HL-60/S4 treated with retinoic acid at 250 ng/mL for 4 days and 3 days (cell line): Measurements from ENCODE around the gene CCL4L2.
"Not testable (repeated sequence)": the region's sequence is repeated elsewhere in the genome, so short reads cannot be mapped to it uniquely, and the experiment has no call there.

Experiments used
- in situ Hi-C: fragments of 300-500 bp; cut with MboI; formaldehyde crosslinking; loops from 2 replicates; pipeline ENCODE4 v1.7.0; 2022; ENCODE audit warnings: low sequenced_read_pairs

CCL4L2 gene

GRCh38 chr17:36194832-36195433 lies 15.9 kb upstream of the CCL4L2 start:
- in situ Hi-C loops: not testable (repeated sequence)

- in situ Hi-C loops: no loop called here
Measured at GRCh38 chr17:36195434-36196130, 15.3 kb upstream of the CCL4L2 start.

GRCh38 chr17:36196131-36196486 lies 14.8 kb upstream of the CCL4L2 start:
- in situ Hi-C loops: no loop called here

- in situ Hi-C loops: no loop called here
Measured at GRCh38 chr17:36197387-36197703, 13.5 kb upstream of the CCL4L2 start.

- in situ Hi-C loops: no loop called here
Measured at GRCh38 chr17:36198831-36199465, 11.9 kb upstream of the CCL4L2 start.

- in situ Hi-C loops: not testable (repeated sequence)
Measured at GRCh38 chr17:36201102-36201501, 9.8 kb upstream of the CCL4L2 start.

GRCh38 chr17:36201506-36201905 lies 9.4 kb upstream of the CCL4L2 start:
- in situ Hi-C loops: not testable (repeated sequence)

- in situ Hi-C loops: no loop called here
Measured at GRCh38 chr17:36203335-36203734, 7.5 kb upstream of the CCL4L2 start.

GRCh38 chr17:36204724-36205500 lies 6.0 kb upstream of the CCL4L2 start:
- in situ Hi-C loops: no loop called here

- in situ Hi-C loops: no loop called here
Measured at GRCh38 chr17:36205637-36206485, 5.0 kb upstream of the CCL4L2 start.

GRCh38 chr17:36206486-36206821 lies 4.4 kb upstream of the CCL4L2 start:
- in situ Hi-C loops: not testable (repeated sequence)

GRCh38 chr17:36207383-36207782 lies 3.5 kb upstream of the CCL4L2 start:
- in situ Hi-C loops: not testable (repeated sequence)

GRCh38 chr17:36209575-36209974 lies 1.3 kb upstream of the CCL4L2 start:
- in situ Hi-C loops: no loop called here

- in situ Hi-C loops: not testable (repeated sequence)
Measured at GRCh38 chr17:36211484-36212271, 815 bp downstream of the CCL4L2 start.

GRCh38 chr17:36212272-36212605 lies 1.4 kb downstream of the CCL4L2 start:
- in situ Hi-C loops: no loop called here

GRCh38 chr17:36212966-36213365 lies 2.1 kb downstream of the CCL4L2 start:
- in situ Hi-C loops: no loop called here

GRCh38 chr17:36213695-36214094 lies 2.8 kb downstream of the CCL4L2 start:
- in situ Hi-C loops: no loop called here

GRCh38 chr17:36214918-36215317 lies 4.1 kb downstream of the CCL4L2 start:
- in situ Hi-C loops: no loop called here

- in situ Hi-C loops: not testable (repeated sequence)
Measured at GRCh38 chr17:36215406-36216308, 4.8 kb downstream of the CCL4L2 start.
